Non-pigmented ciliary epithelial cell (primary cell): ENCODE results near the gene KIRREL3.

Experiments
- DNase-seq: peaks from one replicate; pipeline ENCODE4 v3.0.0-alpha.2; 2010; ENCODE audit warnings: low read depth

The KIRREL3 gene

DNA sequence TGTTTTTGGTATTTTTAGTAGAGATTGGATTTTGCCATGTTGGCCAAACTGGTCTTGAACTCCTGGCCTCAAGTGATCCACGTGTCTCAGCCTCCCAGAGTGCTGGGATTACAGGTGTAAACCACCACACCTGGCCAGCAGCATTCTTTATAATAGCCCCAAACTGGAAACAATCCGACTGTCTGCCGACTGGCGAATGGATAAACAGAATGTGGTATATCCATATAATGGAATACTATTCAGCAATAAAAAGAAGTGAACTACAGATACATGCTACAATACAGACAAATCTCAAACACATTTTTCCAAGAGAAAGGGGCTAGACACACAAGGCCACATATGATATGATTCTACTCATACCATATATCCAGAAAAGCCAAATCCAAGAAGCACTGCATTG, 493.8 kb downstream of the KIRREL3 start:
- no peak for DNase-seq

DNA sequence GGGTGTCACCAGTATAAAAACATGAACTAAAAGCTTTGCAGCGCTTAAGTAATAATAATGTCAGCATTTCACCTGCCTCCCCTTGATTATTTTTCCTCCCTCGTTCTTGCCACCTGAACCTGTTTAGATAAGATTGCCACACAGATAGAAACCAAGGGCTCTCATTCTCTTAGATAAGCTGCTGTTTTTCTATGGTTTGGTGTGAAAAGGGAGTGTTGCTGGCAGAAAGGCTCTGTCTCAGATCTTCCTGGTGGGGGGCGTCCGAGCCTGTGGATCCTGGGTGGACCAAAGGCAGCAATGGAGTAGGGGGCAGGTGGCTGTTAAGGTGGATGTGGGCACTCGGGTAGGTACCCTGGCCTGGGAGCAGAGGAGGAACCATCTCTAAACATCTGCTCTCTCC, 497.6 kb downstream of the KIRREL3 start:
- no peak for DNase-seq

DNA sequence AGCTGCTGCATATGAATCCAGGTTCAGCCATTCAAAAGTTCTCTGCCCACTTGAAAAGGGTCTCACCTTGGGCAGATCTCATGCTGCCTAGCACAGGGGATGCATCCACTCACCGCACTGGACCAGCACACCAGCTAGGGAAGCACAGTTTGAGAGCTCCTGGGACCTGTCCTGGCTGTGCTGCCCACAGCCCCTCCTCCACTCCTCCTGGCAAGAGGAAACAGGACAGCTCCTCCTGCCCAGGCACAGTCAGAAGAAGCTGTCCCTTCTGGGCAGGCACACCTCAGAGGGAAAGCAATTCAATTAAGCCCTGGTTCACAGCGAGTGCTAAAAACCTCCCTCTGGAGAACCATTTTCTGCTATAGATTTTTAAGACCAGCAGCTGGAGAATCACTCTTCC, 498.4 kb downstream of the KIRREL3 start:
- no peak for DNase-seq

DNA sequence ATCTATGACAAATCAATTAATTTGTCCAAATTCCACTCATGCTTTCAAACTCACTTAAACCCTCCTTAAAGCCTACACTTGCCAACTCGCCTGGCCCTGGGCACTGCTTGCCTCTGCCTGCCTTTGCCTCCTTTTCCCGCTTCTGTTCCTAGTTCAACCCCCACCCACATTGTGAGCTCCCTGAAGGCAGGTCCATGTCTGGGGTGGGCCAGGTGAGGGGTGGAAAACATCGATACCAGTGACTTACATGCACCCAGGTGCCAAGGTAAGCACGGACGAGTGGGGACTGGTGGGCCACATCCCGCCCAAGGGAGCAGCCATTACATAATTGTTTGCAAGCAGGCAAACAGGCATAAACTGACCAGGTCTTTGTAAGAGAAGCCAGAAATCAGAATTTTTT, 498.9 kb downstream of the KIRREL3 start:
- DNase-seq: no peak

DNA sequence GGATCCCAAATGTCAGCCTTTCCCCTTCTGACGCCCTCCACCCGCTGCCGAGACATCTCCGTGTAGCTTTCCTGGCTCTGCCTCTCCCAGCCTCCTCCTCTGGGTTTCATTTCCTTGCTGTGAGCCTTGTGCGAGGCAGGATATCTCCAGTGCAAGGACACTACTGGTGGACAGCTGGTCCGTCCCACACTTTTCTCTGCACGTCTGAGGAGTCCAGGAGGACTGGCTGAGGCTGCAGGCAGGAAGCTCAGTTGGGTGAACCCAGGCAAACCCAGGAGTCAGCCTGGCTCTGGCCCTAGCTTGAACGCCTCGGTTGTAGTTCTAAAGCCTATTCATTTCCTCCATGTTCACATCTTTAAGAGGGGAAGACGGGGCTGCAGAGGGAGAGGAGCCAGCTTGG, 499.6 kb downstream of the KIRREL3 start:
- DNase-seq: no peak

DNA sequence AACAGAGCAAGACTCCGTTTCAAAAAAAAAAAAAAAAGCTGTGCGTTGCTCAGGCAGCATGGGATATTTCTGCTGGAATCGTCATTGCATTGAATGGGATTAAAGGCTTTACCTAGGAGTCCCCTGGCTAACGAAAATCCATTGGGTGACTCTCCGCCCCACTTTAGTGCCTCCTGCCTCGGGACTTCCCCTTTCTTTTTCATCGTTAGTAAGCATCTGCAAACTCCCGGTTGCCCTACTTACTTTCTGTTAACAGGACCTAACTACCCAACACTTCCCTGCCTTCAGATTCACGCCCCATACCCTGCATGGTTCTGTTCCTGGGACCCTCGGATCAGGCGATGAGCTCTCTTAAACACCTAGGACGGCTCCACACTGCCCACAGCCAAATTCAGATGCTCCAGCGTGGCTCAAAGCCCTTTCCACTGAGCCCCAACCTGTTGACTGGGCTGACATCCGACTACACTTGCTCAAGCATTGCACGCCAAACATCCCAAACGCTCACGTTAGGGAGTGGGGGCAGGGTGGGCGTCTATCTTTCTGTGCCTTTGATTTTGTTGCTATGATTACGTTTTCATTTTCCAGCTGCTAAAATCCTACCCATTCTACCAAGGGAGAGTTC, 501.3 kb downstream of the KIRREL3 start:
- DNase-seq: no peak

DNA sequence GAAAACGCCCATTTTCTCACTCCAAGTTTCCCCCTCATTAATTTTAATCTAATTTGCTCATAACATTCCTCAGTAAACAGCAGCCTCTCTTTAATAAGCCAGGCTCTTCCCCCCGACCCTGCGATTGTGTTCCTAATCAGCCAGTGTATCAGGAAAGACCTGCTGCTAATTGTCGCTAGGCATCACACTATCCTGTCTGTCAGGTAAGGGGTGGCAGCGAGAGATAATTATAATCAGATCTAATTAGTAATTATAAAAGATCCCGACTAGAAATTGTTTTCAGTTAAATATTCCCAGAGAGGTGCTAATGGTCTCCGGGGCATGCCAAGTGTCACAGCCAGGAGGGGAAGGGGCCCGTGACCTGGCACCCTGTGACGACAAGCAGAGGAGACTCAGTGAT, 502.3 kb downstream of the KIRREL3 start:
- DNase-seq: no peak

DNA sequence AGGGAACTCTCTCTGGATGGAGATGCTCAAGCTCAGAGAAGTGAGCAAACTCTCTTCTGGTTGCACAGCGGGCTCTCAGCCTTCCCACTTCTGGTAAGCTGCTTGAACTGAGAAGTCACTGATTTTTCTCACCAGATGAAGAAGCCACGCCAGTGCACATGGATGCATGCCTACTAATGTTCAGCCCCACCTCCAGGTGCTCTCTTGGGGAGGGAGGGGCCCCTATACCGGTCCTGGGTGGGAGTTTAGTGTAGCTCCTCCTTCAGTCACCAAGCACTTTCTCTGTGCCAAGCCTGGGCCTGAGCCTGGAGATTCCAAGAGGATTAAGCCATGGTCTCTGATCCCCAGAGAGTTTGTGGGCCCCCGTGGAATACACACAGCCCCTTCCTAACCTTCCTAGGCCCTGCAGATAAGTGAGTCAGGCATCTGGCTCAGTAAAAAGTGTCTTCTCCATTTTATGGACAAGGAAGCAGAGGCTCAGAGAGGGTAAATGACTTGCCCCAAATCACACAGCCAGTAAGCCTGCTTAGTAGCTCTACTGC, 502.9 kb downstream of the KIRREL3 start:
- DNase-seq: no peak

DNA sequence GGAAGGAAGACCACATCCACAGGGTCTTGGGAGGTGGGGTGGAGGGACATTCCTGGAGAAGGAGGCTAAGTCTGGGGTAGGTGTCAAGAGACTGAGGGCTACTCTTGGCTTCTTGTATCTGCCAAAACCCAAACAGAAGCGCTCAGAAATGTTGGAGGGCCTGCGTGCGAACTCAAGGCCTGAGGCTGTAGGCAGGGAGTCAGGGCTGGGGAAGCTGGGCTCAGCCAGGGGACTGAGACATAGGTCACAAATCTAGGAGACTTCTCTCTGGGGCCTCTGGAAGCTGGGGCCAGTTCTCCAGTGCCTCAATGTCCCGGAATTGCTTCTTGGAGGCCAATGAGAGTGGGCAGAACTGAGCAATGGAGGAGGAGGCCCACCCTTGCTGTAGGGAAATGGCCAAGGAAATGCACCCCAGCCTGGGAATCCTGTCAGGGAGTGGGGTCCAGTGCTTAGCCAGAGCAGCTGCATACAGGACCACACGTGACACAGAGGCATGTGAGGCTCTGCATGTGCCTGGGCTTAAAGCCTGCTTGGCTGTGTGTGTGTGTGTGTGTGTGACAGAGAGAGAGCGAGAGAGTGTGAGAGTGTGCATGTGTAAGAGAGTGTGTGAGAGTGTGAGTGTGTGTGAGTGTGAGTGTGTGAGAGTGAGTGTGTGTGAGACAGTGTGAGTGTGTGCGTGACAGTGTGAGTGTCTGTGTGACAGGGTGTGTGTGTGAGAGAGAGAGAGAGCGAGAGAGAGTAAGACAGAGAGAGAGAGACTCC, 503.8 kb downstream of the KIRREL3 start:
- DNase-seq: no peak

DNA sequence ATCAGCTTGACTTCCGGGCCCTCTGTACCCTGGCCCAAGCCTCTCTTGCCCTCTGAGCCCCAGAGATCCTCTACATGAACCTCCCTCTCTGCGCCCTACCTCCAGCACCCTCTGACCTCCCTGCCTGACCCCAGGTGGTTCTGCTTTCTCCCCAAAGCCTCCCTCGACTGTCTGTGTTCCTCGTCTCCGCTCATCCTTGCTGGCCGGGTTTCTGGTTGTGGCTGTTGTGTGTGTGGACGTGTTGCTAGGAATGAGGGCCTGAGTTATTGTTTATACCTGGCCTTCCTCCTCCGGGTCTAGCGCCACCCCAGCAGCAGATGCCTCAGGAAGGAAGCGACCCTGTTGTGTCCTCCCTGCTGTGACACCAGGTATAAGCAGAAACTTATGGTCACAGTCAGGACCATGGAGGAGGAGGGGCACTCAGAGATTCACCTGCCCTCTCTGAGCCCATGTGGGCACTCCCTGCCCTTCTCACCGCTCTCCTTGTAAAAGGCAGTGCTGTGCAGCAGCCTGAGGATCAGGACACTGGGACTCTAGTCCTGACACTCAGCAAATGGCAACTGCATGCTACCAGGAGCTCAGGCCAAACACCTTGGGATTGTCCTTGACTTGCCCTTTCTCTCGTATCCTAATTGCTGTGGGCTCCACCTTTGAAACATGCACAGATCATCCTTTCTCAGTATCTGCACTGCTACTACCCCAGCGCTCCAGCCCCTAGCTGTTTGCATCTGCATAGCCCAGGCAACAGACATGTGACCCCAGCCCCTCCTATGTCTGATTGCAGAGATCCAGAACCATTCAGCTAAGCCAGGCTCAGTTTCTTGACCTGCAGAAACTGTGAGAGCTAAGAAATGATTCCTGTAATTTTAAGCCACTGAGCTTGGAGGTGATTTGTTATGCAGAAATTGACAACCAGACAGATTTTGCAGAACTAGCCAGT, 505.0 kb downstream of the KIRREL3 start:
- DNase-seq: no peak

DNA sequence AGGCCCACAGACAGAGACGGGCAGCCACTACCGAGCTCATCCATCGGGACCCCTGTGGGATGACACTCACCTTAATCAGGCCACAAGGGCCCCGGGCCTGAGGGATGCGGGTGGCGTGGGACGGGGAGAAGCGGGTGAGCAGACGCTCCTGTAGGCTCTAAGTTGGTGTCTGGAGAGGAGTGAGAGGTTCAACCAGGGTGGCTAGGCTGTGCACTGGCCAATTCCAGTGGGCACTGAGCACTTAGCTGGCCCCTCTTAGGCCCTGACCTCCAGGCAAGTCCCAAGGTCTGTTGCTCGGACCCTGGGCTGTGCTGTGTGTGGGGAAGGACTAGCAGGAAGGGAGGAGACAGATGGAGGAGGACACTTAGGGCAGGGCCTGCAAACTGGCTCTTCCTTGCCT, 505.7 kb downstream of the KIRREL3 start:
- no peak for DNase-seq

DNA sequence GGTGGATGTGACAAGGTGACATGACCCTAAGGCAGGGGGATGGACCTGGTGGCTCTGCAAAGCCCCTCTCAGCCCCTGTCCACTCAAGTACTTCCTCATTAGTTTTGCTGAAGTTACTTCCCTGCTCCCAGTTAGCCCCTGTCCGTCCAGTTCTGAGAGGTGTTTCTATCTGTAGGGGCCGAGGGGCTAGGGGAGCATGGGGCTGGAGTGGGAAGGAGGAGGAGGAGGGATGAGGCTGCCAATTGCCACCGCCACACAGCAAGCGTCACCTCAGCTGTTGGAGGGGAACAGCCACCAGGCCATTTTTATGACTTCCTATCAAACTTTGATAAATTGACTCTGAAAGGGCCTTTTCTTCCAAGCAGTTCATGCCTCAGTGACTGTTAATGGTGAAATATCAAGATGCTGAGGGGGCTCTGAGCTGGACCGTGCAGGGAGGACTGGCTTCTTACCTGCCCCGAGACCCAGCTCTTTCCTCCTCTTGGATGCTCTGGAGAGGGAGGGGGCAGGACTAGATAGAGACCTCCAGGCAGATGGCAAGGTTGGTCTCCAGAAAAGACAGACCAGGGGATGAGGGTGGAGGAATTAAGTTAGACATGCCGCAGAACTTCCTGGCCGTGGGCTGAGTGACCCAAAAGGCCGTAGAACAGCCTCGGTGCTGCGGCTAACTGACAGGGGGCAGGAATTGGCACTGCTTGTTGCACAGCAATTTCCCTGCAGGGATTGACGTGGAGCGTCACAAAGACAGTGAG, 508.1 kb downstream of the KIRREL3 start:
- DNase-seq: no peak

DNA sequence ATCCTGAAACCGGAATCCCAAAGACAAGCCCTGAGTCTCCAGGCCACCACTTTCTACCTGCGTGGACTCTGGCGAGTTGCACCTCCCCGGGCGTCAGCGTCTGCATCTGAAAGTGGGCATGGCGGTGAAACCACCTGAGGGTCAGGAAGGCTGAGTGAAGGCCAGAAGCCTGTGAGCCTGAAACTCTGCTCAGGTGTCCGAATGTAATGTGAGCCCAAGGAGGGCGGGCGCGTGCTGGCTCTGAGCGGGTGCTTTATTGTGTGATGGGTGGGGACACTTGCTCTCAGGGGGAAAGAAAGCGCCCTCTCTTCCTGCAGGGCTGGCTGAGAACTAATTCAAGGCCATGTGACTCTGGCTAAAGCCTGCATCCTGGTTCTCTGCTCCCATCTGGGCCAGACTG, 509.5 kb downstream of the KIRREL3 start:
- DNase-seq: no peak

DNA sequence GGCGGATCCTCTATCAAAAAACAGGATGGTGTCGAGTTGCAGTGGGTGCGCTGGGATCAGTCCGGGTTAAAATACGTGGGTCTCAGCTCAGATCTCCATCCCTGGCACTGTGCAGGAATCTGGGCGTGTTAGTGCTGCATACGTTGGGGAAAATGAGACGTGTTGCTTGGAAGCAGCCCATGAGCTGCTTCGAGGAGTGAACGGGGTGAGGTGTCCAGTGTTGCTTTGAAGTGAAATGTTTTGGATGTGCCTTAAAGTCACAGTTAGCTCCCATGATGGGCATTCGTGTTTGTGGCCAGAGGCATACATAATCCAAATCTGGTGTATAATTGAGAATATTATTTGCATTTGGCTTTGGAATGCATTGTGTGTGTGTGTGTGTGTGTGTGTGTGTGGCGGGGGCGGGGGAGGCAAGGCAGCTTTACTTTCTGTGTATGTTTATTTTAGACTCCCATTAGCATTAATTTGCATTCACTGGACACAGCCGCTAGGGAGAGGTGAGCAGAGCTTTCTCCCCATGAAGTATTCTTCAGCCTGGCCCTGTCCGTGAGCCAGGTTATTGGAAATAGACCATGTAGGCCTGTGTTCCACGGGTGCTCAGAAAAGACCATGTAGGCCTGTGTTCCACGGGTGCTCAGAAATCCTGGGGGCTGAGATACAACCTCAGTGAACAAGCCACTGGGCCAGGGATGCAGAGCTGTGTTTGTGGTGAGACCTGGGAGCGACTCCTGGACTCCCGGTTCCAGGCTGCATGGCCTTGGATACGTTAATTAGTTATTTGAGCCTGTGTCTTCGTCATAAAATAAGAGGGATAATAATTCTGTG, 510.5 kb downstream of the KIRREL3 start:
- no peak for DNase-seq

DNA sequence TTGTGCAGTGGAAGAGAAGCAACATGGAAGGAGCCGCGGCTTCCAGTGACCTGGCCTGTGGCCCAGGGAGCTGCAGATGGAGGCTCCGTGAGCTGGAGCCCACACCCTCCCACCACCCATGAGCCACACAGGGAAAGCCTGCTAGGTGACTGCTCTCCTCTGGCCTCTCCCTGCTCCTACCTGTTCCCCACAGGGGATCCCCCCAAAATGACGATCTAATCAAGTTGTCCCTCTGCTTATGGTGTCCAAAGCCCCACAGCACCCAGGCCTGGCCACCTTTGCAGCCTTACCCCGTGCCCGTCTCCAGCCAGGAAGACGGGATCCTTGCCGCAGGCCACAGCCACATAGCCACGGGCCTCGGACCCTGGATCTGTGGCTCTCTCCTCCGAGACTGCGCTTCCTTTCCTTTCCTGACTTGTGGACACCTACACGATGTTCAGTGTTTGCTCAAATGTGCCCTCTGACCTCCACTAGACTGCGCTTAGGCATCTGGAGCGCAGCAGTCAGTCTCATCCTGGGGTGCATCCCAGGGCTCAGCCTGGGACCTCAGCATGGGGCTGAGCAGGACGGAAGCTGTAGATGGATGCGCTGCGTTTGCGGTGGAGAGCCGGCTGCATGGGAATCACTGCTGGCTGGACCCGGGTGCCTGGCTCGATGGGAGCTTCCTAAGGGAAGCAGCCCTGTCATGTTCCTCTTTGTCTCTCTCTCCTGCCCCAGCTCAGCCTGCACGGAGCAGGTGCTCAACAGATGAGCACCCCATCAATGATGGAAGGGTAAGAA, 511.8 kb downstream of the KIRREL3 start:
- DNase-seq: no peak

DNA sequence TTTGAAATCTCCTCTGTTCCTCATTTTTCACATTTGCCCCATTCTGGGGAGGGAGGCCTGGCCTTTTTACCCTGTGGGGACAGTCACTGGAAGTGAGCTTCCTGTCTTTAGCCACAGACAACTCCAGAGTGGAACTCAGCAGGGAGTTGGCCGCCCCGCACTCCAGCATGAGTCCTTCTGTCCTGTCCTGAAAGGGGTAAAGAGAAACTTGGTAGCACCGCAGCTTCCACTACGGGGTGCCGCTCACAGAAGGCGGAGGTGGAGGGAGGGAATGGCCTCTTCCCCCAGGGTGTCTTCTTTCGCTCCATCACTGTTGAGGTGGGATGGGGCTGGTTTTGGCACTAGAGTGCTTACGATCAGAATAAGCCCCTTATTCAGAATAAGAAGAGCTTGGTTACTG, 512.9 kb downstream of the KIRREL3 start:
- no peak for DNase-seq

DNA sequence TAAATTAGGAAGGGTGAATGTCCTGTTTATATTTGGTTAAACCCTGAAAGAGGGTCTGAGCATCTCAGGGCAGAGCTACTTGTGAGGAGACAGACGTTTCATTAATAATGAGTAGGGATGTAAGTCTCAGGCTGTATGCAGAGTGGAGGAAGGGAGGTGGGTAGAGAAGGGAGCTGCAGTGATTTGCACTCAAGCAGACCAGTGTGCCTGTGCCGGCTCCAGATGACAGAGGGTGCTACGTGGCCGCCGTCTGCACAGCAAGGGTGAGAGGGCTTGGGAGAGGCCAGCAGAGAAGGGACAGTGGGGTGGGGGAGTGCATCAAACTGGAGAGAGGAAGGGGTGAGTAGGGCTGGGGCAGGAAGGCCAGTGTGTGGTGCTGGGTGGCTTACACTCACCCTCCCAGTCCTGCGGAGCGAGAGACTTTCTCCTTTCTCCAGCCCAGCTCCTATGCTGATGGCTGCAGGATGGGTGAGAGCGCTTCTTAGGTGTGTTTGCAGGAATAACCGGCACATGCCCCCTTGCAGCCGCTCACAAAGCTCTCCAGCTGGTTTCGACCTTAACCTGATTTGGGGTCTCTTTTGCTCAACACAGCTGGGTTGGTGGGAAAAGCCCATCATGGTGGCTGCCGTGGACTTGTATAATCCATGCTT, 514.5 kb downstream of the KIRREL3 start:
- no peak for DNase-seq

DNA sequence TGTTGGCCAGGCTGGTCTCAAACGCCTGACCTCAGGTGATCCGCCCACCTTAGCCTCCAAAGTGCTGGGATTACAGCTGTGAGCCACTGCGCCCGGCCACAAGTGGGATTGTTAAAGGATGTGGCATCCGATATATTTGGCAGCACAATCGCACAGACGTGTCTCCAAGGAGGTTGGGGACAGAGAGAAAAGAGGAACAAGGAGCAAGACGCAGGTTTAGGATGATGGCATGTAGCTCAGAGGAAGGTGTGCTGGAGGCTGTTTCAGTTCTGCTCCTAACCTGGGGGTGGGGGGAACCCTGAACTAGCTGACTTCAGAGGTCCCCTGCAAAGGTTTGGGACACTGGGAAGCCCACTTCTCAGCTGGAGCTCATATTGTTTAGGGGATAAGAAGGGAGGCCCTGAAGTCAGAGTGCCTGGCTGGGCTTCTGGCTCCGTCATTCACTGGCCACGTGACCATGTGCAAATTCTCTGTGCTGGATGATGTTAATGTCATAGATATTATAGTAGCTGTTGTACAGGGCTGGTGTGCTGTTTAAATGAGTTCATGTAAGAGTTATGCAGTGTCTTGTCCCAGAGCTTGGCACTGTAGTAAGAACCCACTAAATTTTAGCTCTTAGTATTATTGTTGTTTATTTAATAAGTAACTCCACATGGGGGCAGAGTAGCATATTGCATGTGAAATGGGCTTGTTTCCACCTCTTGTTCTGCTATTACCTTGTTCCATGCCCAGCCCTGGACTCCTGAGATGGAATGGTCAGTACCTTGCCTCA, 515.4 kb downstream of the KIRREL3 start:
- no peak for DNase-seq

DNA sequence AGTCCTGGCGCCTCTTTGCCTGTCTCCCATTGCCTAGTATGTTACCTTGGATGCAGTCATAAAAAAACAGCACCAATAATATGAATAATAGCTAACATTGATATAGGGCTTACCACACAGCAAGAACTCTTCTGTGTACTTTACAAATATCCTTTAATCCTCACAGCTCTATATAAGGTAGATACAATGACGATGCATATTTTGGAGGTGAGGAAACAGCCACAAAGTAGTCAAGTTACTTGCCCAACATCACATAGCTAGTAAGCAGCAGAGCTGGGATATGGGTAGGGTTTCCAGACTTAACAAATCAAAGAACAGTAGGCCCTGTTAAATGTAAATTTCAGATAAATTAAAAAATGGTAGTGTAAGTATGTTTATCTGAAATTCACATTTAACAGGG, 516.3 kb downstream of the KIRREL3 start:
- peak; percentile 79 for DNase-seq
